Mucosa of stomach (tissue), 1 donor: ENCODE data around the gene CLIC4.

Experiments
- H3K27me3 ChIP-seq: one replicate; pipeline ENCODE4 v1.7.0; 2013; ENCODE audit warnings: mild to moderate bottlenecking, low read length; ENCODE audit not compliant: control insufficient read depth, insufficient read depth
- H3K36me3 ChIP-seq: one replicate; pipeline ENCODE4 v1.7.0; 2013; ENCODE audit warnings: low read length; ENCODE audit not compliant: control insufficient read depth, insufficient read depth
- H3K4me1 ChIP-seq: one replicate; pipeline ENCODE4 v1.7.0; 2013; ENCODE audit warnings: mild to moderate bottlenecking, low read length; ENCODE audit not compliant: control insufficient read depth, insufficient read depth
- H3K4me3 ChIP-seq: one replicate; pipeline ENCODE4 v1.7.0; 2013; ENCODE audit warnings: low read length
- H3K9ac ChIP-seq: one replicate; pipeline ENCODE4 v1.7.0; 2013; ENCODE audit warnings: mild to moderate bottlenecking, low read length, moderate library complexity
- H3K9me3 ChIP-seq: one replicate; pipeline ENCODE4 v1.7.0; 2013; ENCODE audit warnings: mild to moderate bottlenecking, low read length, moderate library complexity; ENCODE audit not compliant: control insufficient read depth
- donor health status: Pancreatic carcinoma.

The CLIC4 gene

GRCh38 chr1:24861821-24862727 is 116.8 kb downstream of the CLIC4 start:
- no peaks in the 10 kb centered on the region for H3K9me3 ChIP-seq
- H3K4me3 ChIP-seq = no peak overlapping the region
- H3K36me3 ChIP-seq = no peaks in the 10 kb centered on the region
- no peak overlapping the region for H3K9ac ChIP-seq
- peaks cover 14% of the 10 kb centered on the region for H3K4me1 ChIP-seq
- H3K27me3 ChIP-seq = peaks cover 19% of the 10 kb centered on the region

- Histone ChIP-seq H3K4me1 (peaks cover 14% of the 10 kb centered on the region), H3K9ac (no peak overlapping the region), H3K9me3 (no peaks in the 10 kb centered on the region), H3K36me3 (no peaks in the 10 kb centered on the region), H3K4me3 (no peak overlapping the region), H3K27me3 (peaks cover 19% of the 10 kb centered on the region)
Observed at GRCh38 chr1:24862775-24863483, 117.7 kb downstream of the CLIC4 start.

GRCh38 chr1:24864370-24864777 is 119.1 kb downstream of the CLIC4 start:
- no peak overlapping the region for H3K9ac ChIP-seq
- H3K4me1 ChIP-seq = peaks cover 14% of the 10 kb centered on the region
- H3K27me3 ChIP-seq = peaks cover 19% of the 10 kb centered on the region
- H3K4me3 ChIP-seq = no peak overlapping the region
- no peaks in the 10 kb centered on the region for H3K36me3 ChIP-seq
- H3K9me3 ChIP-seq = no peaks in the 10 kb centered on the region

GRCh38 chr1:24865168-24865567 is 119.9 kb downstream of the CLIC4 start:
- Histone ChIP-seq H3K27me3 (peaks cover 19% of the 10 kb centered on the region), H3K9ac (no peak overlapping the region), H3K9me3 (no peaks in the 10 kb centered on the region), H3K4me3 (no peak overlapping the region), H3K4me1 (peaks cover 14% of the 10 kb centered on the region), H3K36me3 (no peaks in the 10 kb centered on the region)

- Histone ChIP-seq H3K4me1 (peaks cover 14% of the 10 kb centered on the region), H3K36me3 (no peaks in the 10 kb centered on the region), H3K9me3 (no peaks in the 10 kb centered on the region), H3K9ac (no peak overlapping the region), H3K27me3 (peaks cover 20% of the 10 kb centered on the region), H3K4me3 (no peak overlapping the region)
Observed at GRCh38 chr1:24865587-24865986, 120.3 kb downstream of the CLIC4 start.

- Histone ChIP-seq H3K4me1 (peaks cover 14% of the 10 kb centered on the region), H3K36me3 (no peaks in the 10 kb centered on the region), H3K9me3 (no peaks in the 10 kb centered on the region), H3K9ac (no peak overlapping the region), H3K27me3 (peaks cover 20% of the 10 kb centered on the region), H3K4me3 (no peak overlapping the region)
Observed at GRCh38 chr1:24866211-24867083, 121.2 kb downstream of the CLIC4 start.

GRCh38 chr1:24867084-24867870 is 122.0 kb downstream of the CLIC4 start:
- Histone ChIP-seq H3K27me3 (peaks cover 12% of the 10 kb centered on the region), H3K9ac (no peak overlapping the region), H3K9me3 (no peaks in the 10 kb centered on the region), H3K4me3 (no peak overlapping the region), H3K36me3 (no peaks in the 10 kb centered on the region), H3K4me1 (peaks cover 9% of the 10 kb centered on the region)

GRCh38 chr1:24868016-24868875 is 123.0 kb downstream of the CLIC4 start:
- H3K4me3 ChIP-seq = no peak overlapping the region
- H3K27me3 ChIP-seq = peaks cover 10% of the 10 kb centered on the region
- H3K36me3 ChIP-seq = no peaks in the 10 kb centered on the region
- peaks cover 7% of the 10 kb centered on the region for H3K4me1 ChIP-seq
- H3K9me3 ChIP-seq = no peaks in the 10 kb centered on the region
- H3K9ac ChIP-seq = no peak overlapping the region

GRCh38 chr1:24870551-24871195 is 125.4 kb downstream of the CLIC4 start:
- no peaks in the 10 kb centered on the region for H3K36me3 ChIP-seq
- H3K9me3 ChIP-seq = no peaks in the 10 kb centered on the region
- no peak overlapping the region for H3K4me3 ChIP-seq
- H3K4me1 ChIP-seq = no peaks in the 10 kb centered on the region
- no peak overlapping the region for H3K9ac ChIP-seq
- H3K27me3 ChIP-seq = peaks cover 5% of the 10 kb centered on the region

- no peak overlapping the region for H3K9ac ChIP-seq
- no peaks in the 10 kb centered on the region for H3K36me3 ChIP-seq
- H3K4me3 ChIP-seq = no peak overlapping the region
- no peaks in the 10 kb centered on the region for H3K4me1 ChIP-seq
- H3K27me3 ChIP-seq = peaks cover 5% of the 10 kb centered on the region
- H3K9me3 ChIP-seq = no peaks in the 10 kb centered on the region
Observed at GRCh38 chr1:24871306-24871901, 126.2 kb downstream of the CLIC4 start.
